Kidney capillary endothelial cell (primary cell): ENCODE data around the gene GCN1.
A peak's percentile ranks its signal among the peaks of the same experiment; 100 is the strongest.

Experiments used
- DNase-seq: peaks from one replicate; pipeline ENCODE4 v3.0.0-alpha.2; 2018; ENCODE audit warnings: low spot score

Gene GCN1

GRCh38 chr12:120092551-120093335 lies 101.8 kb downstream of the GCN1 start:
- no peak for DNase-seq

DNA sequence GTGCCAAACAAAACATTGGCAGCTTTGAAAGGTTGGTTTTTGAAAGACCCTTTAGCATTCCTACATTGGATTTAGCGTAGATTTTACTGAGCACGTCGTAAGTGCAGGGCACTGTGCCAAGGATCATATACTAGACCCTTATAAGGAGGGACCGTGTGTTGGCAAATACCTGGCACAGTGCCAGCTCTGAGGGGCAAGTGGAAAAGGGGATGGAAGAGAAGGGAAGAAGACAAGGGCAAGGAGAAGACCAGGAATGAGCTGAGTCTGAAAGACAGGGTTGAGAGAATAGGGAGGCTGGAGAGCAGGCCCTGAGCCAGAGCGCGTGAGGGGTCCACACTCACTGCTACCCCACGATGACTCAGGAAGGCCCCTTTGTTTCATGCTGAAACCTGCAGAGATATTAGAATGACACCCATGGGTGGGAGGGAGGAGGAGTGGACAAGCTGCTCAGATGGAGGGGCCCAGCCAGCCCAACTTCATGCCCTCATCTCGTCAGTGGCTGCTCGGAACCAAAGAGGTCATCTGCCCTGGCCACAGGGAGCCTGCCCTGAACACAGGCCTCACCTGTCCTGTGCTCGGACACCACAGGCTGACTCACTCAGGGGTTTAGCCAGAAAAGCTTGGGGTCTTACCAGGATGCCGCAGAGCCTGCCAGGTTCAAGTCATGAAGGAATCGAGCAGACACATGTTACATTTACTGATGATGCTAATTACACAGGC lies 103.0 kb downstream of the GCN1 start:
- DNase-seq: no peak

DNA sequence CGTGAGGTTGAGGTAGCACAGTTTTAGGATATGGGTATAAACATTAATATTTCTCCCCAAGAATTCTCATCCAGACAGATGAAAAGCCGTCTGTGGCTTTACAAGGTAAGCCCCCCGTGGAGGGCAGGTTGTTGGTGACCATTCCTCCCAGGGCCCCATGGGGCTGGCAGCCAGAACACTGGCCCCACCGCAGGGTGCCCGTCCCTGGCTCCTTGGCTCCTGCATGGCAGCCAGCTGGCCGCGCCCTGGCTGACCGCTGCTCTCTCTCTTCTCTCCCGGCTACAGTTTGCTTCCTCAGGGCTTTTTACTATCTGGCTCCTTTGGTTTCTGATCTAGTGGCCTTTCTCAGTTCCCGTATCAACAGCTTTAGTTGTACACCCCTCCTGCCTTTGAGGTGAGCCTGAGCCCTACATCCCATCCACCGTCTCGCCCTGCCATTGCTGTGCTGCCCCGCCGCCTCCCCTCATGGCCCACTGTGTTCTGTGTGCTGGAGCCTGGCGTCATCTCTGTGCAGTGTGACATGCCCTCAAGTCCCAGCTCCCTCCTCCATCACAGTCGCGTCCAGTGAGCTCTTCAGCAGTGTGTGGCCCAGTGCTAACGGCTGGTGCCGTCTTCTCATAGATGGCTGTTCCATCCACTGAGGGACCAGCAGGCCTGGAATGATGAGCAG lies 103.8 kb downstream of the GCN1 start:
- DNase-seq: no peak

DNA sequence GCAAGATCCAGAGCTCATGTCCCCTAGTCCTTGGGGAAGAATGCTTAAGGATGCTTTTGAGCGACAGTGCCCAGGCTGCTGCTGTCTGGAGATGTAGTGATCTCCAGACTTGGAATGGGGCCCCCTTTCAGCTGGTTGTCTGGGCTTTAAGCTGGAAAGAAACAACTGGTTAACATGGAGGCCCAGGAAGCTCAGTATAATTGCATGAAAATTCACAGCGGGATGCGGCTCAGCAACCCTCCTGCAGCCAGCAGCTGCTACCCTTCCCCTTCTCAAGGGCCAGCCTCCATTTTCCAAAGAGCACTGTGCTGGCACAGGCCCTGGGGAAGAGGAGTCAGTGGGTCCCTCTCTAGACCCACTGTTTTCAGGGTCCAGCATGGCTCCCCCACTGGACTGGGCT lies 104.3 kb downstream of the GCN1 start:
- no peak for DNase-seq

DNA sequence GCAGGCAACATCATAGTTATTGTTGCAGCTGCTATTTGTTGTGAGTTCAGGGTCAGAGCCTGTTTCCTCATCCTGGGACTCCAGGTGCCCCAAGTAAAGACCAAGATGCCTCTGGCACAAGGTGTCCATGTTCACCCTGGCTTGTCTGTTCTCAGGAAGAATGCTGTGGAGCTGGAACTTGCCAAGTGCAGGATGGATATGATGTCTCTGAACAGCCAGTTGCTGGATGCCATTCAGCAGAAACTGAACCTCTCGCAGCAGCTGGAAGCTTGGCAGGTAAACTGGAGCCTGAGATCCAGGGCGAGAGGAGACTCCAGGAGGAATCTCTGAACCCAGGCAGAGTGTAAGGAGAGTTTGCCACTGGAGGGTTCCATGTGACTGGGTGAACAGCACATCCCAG lies 104.7 kb downstream of the GCN1 start:
- no peak for DNase-seq

GRCh38 chr12:120089105-120089504 lies 105.4 kb downstream of the GCN1 start:
- no peak for DNase-seq

DNA sequence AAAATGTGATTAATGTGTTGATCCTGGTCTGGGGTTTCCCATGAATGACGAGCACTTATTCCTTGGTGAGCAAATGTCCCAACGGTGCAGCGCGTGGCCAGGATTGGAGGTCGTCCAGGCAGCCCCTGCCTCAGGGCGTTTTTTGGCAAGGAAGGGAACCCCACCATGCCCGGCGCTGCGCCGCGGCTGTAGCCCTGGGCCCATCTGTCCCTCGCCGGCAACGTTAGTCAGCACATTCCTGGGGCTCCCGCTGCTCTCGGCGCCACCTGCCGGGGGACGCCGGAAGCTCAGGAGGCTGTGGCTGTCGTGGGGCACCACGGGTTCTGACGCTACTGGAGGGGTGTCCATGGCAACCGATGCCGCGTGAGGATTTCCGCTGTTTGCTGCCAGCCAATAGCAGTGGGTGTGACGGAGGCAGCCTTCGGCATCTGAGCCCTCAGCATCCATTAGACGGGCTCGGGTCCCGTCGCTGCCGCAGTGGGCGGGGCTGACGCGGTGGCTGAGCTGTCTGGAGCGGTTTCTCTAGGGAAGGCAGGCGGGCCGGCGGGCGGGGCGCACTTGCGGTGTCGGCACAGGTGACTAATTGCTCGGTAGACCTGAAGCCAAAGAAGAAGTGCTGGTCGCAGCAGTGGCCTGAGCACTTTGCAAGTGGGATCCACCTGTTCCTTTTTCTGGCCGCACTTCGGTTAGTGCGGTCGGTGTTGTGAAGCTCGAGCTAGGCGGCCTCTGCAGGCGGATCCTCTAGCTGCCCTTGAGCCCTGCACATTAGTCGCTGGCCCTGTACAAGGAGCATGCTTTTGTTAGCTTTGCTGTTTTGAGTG lies 107.5 kb downstream of the GCN1 start:
- DNase-seq: peak; percentile 99

DNA sequence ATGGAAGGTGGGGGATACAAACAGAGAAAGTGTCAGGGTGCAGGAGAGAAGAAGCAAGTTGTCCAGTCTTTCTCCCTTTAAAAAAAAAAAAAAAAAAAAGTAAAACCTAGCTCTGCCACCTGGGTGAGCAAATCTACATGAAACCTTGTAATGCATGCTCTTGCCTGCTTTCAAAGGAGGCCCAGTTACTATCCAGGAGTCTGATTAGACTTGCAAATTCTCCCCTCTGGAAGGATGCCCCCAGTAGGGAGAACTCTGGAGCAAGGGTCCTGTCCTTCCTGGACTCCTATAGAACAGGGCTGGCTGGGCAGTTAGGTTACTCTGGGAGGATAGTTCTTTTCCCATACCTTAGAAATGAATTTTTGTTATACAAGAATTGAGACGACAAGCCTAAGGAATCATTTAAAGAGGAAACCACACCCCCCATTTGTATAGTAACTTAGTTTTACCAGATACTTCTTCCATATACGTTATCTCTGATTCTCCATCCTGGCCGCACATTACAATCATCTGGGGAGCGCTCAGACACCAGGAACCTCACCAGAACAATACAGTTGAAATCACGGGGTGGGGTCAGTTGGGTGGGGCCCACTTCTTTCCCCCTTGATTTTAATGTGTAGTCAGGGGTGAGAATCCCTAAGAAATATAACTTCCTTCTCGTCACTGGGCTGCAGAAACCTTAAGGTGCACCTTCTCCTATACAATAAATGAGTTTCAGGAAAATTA lies 108.4 kb downstream of the GCN1 start:
- DNase-seq: no peak

GRCh38 chr12:120081641-120082040 lies 112.9 kb downstream of the GCN1 start:
- DNase-seq: no peak

DNA sequence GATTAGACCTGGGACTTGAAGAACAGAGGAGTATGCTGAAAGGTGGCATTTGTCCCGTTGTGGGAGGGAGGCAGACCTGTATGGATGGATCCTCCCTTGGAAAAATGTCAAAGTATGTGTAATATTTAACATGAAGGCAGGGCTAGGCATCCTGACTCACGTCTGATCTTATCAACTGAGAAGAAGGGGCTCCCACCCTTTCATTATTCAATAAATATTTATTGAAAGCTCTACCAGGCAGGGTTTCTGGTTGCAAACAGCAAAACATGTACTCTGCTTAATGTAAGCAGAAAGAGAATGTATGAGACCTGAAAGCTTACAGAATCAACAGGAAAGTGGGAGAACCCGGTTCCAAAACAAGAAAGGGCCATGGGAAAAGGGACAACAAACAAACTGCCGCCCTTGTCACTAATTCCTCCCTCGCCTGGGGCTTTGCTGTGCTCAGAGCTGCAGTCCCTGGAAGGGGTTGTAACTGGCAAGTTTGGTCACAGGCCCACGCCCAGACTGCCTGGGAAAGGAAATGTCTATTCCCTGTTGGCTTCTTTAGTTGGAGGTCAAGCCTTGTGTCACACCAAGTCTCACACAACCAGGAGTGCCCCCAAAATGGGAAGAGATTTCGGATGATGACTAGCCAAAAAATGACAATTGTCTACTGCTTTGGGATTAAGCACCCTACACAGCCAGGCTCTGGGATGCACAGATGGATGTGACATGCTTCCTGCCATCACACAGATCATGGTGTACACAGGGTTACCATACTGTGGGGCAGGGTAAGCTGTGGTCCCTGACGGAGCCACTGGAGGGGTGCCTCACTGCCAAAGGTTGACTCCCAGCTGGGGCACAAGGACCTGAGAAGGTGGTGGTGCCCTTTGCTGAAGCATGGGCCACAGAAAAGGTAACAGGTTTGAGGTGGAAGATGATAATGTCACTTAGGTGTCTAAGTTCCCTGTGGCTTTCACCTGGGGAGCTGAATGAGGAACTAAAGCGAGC lies 114.8 kb downstream of the GCN1 start:
- no peak for DNase-seq

DNA sequence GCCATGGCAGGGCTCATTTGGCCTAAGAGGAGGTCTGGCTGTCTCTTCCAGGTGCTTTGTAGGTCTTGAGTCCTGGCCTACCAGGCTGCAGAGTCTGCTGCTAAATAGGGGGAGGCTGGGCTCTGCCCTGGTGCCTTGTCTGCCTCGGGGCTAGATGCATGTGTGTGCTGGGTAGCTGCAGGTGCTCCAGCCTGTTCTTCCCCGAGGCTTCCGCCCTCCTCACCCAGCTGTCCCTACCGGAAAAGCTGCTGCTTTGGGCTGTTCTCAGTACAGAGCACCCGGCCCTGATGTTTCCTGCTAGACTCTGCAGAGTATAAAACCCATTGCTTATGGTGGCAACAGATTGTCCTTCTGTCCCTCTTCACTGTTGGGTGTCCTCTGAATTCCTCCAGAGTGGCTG lies 115.6 kb downstream of the GCN1 start:
- no peak for DNase-seq

DNA sequence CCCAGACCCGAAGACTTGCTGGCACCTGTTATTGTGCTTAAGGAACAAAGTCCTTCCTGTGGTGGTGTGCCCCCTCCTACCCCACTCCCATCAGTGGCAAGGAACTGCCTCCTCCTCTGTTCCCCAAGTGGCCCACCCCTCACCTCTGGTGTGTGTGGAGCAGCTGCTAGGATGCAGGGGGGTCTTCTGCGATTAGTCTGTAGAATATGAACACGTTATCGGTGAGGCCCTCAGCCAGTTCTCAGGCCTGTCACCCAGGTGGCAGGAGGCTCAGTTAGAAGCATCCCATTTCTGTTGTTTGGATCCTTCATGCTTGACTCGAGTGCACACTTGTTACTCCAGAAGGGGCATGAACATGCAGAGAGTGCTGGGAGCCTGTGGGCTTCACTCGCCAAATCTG lies 117.3 kb downstream of the GCN1 start:
- no peak for DNase-seq
